H9 (cell line): ENCODE data around the gene TMEM184B. TPM values are rescaled to one million over a fixed set of nuclear protein-coding genes. Genes with fewer than 3 reads are reported as not detected.
A peak's percentile ranks its signal among the peaks of the same experiment; 100 is the strongest.

Experiments
- DNase-seq: peaks from one replicate; pipeline ENCODE4 v3.0.0-alpha.2; 2017
- H2AFZ ChIP-seq: one replicate; pipeline ENCODE4 v1.6.1; 2013; ENCODE audit warnings: mild to moderate bottlenecking, low read length, control low read depth, moderate library complexity
- H2AK5ac ChIP-seq: 2 replicates; pipeline ENCODE4 v1.6.1; 2013; ENCODE audit warnings: low read length, control low read depth, mixed read lengths; ENCODE audit not compliant: insufficient read length
- H2BK120ac ChIP-seq: one replicate; pipeline ENCODE4 v1.6.1; 2013; ENCODE audit warnings: low read depth, mild to moderate bottlenecking, low read length, control low read depth, inconsistent platforms; ENCODE audit not compliant: poor library complexity, severe bottlenecking
- H2BK12ac ChIP-seq: 2 replicates; pipeline ENCODE4 v1.6.1; 2013; ENCODE audit warnings: low read length, control low read depth, mixed read lengths, low read depth; ENCODE audit not compliant: insufficient read length
- H2BK15ac ChIP-seq: 2 replicates; pipeline ENCODE4 v1.6.1; 2013; ENCODE audit warnings: low read depth, low read length, control low read depth
- H2BK20ac ChIP-seq: one replicate; pipeline ENCODE4 v1.6.1; 2013; ENCODE audit warnings: low read depth, mild to moderate bottlenecking, low read length, control low read depth, inconsistent platforms; ENCODE audit not compliant: poor library complexity, severe bottlenecking
- H2BK5ac ChIP-seq: 2 replicates; pipeline ENCODE4 v1.6.1; 2013; ENCODE audit warnings: low read length, control low read depth, mixed read lengths; ENCODE audit not compliant: insufficient read length
- H3K14ac ChIP-seq: 2 replicates; pipeline ENCODE4 v1.6.1; 2013; ENCODE audit warnings: low read length, control low read depth; ENCODE audit not compliant: insufficient read depth
- H3K18ac ChIP-seq: 2 replicates; pipeline ENCODE4 v1.6.1; 2013; ENCODE audit warnings: low read depth, mild to moderate bottlenecking, mixed read lengths, low read length, control low read depth; ENCODE audit not compliant: insufficient read length
- H3K23ac ChIP-seq: 2 replicates; pipeline ENCODE4 v1.6.1; 2013; ENCODE audit warnings: low read length, control low read depth, mixed read lengths, low read depth; ENCODE audit not compliant: insufficient read length
- H3K23me2 ChIP-seq: 2 replicates; pipeline ENCODE4 v1.6.1; 2013; ENCODE audit warnings: low read depth, mild to moderate bottlenecking, mixed read lengths, low read length, control low read depth; ENCODE audit not compliant: insufficient read length, poor library complexity, severe bottlenecking
- H3K27ac ChIP-seq: 2 replicates; pipeline ENCODE4 v1.5.1; 2013; ENCODE audit warnings: low read length, control low read depth, mixed read lengths, low read depth; ENCODE audit not compliant: insufficient read length
- H3K27me3 ChIP-seq: 2 replicates; pipeline ENCODE4 v1.6.1; 2013; ENCODE audit warnings: low read length, control low read depth, inconsistent platforms; ENCODE audit not compliant: insufficient read depth
- H3K4ac ChIP-seq: 2 replicates; pipeline ENCODE4 v1.6.1; 2013; ENCODE audit warnings: low read depth, mild to moderate bottlenecking, control low read depth, inconsistent platforms, low read length, moderate library complexity
- H3K4me1 ChIP-seq: 2 replicates; pipeline ENCODE4 v1.6.1; 2013; ENCODE audit warnings: low read length, control low read depth, inconsistent platforms; ENCODE audit not compliant: insufficient read depth
- H3K4me2 ChIP-seq: 2 replicates; pipeline ENCODE4 v1.6.1; 2013; ENCODE audit warnings: low read length, control low read depth, mixed read lengths; ENCODE audit not compliant: insufficient read length, insufficient read depth
- H3K56ac ChIP-seq: 2 replicates; pipeline ENCODE4 v1.6.1; 2013; ENCODE audit warnings: low read depth, mild to moderate bottlenecking, mixed read lengths, low read length, control low read depth; ENCODE audit not compliant: insufficient read length
- H3K79me1 ChIP-seq: 2 replicates; pipeline ENCODE4 v1.6.1; 2013; ENCODE audit warnings: low read depth, mild to moderate bottlenecking, moderate library complexity, low read length, control low read depth, inconsistent platforms; ENCODE audit not compliant: insufficient read depth, poor library complexity, severe bottlenecking
- H3K79me2 ChIP-seq: 2 replicates; pipeline ENCODE4 v1.6.1; 2013; ENCODE audit warnings: low read length, control low read depth, inconsistent platforms; ENCODE audit not compliant: insufficient read depth
- H3K9ac ChIP-seq: 2 replicates; pipeline ENCODE4 v1.6.1; 2013; ENCODE audit warnings: low read length, control low read depth, mixed read lengths; ENCODE audit not compliant: insufficient read length; ENCODE audit errors: extremely low read depth
- H3K9me3 ChIP-seq: one replicate; pipeline ENCODE4 v1.6.1; 2013; ENCODE audit warnings: low read depth, low read length, inconsistent platforms; ENCODE audit not compliant: control insufficient read depth
- H3T11ph ChIP-seq: one replicate; pipeline ENCODE4 v1.6.1; 2013; ENCODE audit warnings: mild to moderate bottlenecking, low read length, control low read depth, inconsistent platforms
- H4K20me1 ChIP-seq: one replicate; pipeline ENCODE4 v1.6.1; 2013; ENCODE audit not compliant: control insufficient read depth, insufficient read length, insufficient read depth
- H4K5ac ChIP-seq: 2 replicates; pipeline ENCODE4 v1.6.1; 2013; ENCODE audit warnings: low read depth, mild to moderate bottlenecking, mixed read lengths, low read length, control low read depth; ENCODE audit not compliant: insufficient read length
- H4K8ac ChIP-seq: replicated peaks from 2 replicates; pipeline ENCODE4 v1.6.1; 2013; ENCODE audit warnings: low read length, control low read depth, mixed read lengths, low read depth; ENCODE audit not compliant: insufficient read length
- H4K91ac ChIP-seq: 2 replicates; pipeline ENCODE4 v1.6.1; 2013; ENCODE audit warnings: low read depth, mild to moderate bottlenecking, moderate library complexity, mixed read lengths, low read length, control low read depth; ENCODE audit not compliant: insufficient read length
- H3K27ac Mint-ChIP-seq, 3 experiments: 2 replicates in 2 of 3; 3 replicates in 1 of 3; pipeline ENCODE4 v1.8.0; 2020 to 2021; ENCODE audit warnings: mixed read lengths in 3 of 3, mild to moderate bottlenecking in 1 of 3, moderate library complexity in 1 of 3
- H3K27me3 Mint-ChIP-seq: 2 replicates; pipeline ENCODE4 v1.8.0; 2021; ENCODE audit warnings: low read depth, mild to moderate bottlenecking, moderate library complexity, mixed read lengths
- H3K36me3 Mint-ChIP-seq, 3 experiments: 2 replicates in 2 of 3; 3 replicates in 1 of 3; pipeline ENCODE4 v1.8.0; 2020 to 2021; ENCODE audit warnings: low read depth in 3 of 3, mixed read lengths in 3 of 3; ENCODE audit not compliant: insufficient read depth in 1 of 3
- H3K4me1 Mint-ChIP-seq, 2 experiments: 2 replicates each; pipeline ENCODE4 v1.8.0; 2020; ENCODE audit warnings: mixed read lengths in 2 of 2
- H3K4me3 Mint-ChIP-seq, 2 experiments: 2 replicates in 1 of 2; 3 replicates in 1 of 2; pipeline ENCODE4 v1.8.0; 2020 to 2021; ENCODE audit warnings: mild to moderate bottlenecking in 2 of 2, mixed read lengths in 2 of 2, moderate library complexity in 1 of 2
- H3K9me3 Mint-ChIP-seq, 2 experiments: 2 replicates in 1 of 2; 3 replicates in 1 of 2; pipeline ENCODE4 v1.8.0; 2020; ENCODE audit warnings: mild to moderate bottlenecking in 2 of 2, mixed read lengths in 2 of 2, moderate library complexity in 1 of 2
- CTCF ChIP-seq: fragments of 200-600 bp; sonication (generic); conservative IDR thresholded peaks from 3 replicates; pipeline ENCODE4 v1.8.0; 2021; ENCODE audit warnings: antibody characterized with exemption, mild to moderate bottlenecking
- WGBS: extraction: QIAGEN DNeasy Blood & Tissue Kit; methylation state at CpG from one replicate; pipeline ENCODE4 v1.1.7; 2013; ENCODE audit warnings: missing lambda C conversion rate, low lambda C conversion rate, mixed read lengths; ENCODE audit not compliant: insufficient read length; ENCODE audit errors: extremely low coverage; 5-methylcytosine and 5-hydroxymethylcytosine counted together
- total RNA-seq: library from RNA; stranded (reverse); gene quantifications from 2 replicates; pipeline ENCODE4 v1.2.1, GENCODE V29; 2021

Gene TMEM184B
- total RNA-seq, 1 experiment from 2014 or later = 58.5 TPM

GRCh38 chr22:38313384-38313955 is 40.7 kb upstream of the TMEM184B start:
- Histone ChIP-seq H2BK12ac (no peak overlapping the region), H3K18ac (no peak overlapping the region), H4K5ac (no peak overlapping the region), H3K9me3 (no peaks in the 10 kb centered on the region), H3K27ac (no peak overlapping the region), H4K91ac (no peak overlapping the region), H3K79me2 (peaks cover 74% of the 10 kb centered on the region; the same call in 1 of the 2 replicates), H2BK20ac (no peak overlapping the region), H3K4me2 (no peak overlapping the region), H4K20me1 (peaks cover 2% of the 10 kb centered on the region), H3K27me3 (no peaks in the 10 kb centered on the region), H3K56ac (no peak overlapping the region), H3K4ac (no peak overlapping the region), H3K9ac (no peak overlapping the region), H3T11ph (no peak overlapping the region), H2AK5ac (no peak overlapping the region), H3K79me1 (no peaks in the 10 kb centered on the region), H3K14ac (no peak overlapping the region), H2BK15ac (no peak overlapping the region), H4K8ac (no peak overlapping the region), H3K23ac (no peak overlapping the region), H2BK120ac (no peak overlapping the region), H2AFZ (no peak overlapping the region), H2BK5ac (no peak overlapping the region), H3K23me2 (peaks cover 13% of the 10 kb centered on the region), H3K4me1 (peaks cover 5% of the 10 kb centered on the region; the same call in 1 of the 2 replicates)
- Mint-ChIP-seq H3K9me3 (no peaks in the 10 kb centered on the region; a peak in 1 of 5 replicates), H3K36me3 (peaks cover 27 to 72% (median 56%) of the 10 kb centered on the region in 3 experiments; a peak in 6 of 7 replicates), H3K27me3 (no peaks in the 10 kb centered on the region), H3K4me3 (peak overlapping the region; percentile 32 to 97; a peak in 4 of 5 replicates), H3K4me1 (peaks cover 72 to 75% of the 10 kb centered on the region in 2 experiments), H3K27ac (peak overlapping the region; percentile 34 to 94 (median 90); a peak in 6 of 7 replicates)
- no peak for DNase-seq
- TF ChIP-seq CTCF = no peak
- no CpG with 5 or more reads among the region's 11 CpGs for WGBS
